Uterus (tissue), 2 donors: Measurements from ENCODE around the gene MS4A18.

Experiments
- CTCF ChIP-seq, 4 experiments: fragments of 200-600 bp in 2 of 4; fragments of 450-650 bp in 2 of 4; sonication (generic) in 2 of 4; IDR thresholded peaks; one replicate each; pipeline ENCODE4 v1.5.1; 2016 to 2019; ENCODE audit warnings: antibody characterized with exemption in 4 of 4, mild to moderate bottlenecking in 2 of 4, moderate library complexity in 1 of 4
- POLR2A ChIP-seq, 2 donors: fragments of 450-650 bp; IDR thresholded peaks; one replicate each; pipeline ENCODE4 v1.6.1; 2016; ENCODE audit warnings: antibody characterized with exemption in 2 of 2, mild to moderate bottlenecking in 1 of 2, moderate library complexity in 1 of 2

- TF ChIP-seq CTCF (IDR thresholded peaks at IDR 0.05) (no peak), POLR2A (IDR thresholded peaks at IDR 0.05) (no peak)
Measured at GRCh38 chr11:60785806-60786361, 61.4 kb downstream of the MS4A18 start.
